Stimulated activated naive CD4-positive, alpha-beta T cell (primary cell): Measurements from ENCODE around the gene AGAP5.
"Not testable (repeated sequence)": the region's sequence is repeated elsewhere in the genome, so short reads cannot be mapped to it uniquely, and the experiment has no call there.

ENCODE experiments used
- DNase-seq, 6 experiments: peaks; one replicate each; lab custom pipeline; 2025; lab: John Stamatoyannopoulos, UW

The AGAP5 gene

DNA sequence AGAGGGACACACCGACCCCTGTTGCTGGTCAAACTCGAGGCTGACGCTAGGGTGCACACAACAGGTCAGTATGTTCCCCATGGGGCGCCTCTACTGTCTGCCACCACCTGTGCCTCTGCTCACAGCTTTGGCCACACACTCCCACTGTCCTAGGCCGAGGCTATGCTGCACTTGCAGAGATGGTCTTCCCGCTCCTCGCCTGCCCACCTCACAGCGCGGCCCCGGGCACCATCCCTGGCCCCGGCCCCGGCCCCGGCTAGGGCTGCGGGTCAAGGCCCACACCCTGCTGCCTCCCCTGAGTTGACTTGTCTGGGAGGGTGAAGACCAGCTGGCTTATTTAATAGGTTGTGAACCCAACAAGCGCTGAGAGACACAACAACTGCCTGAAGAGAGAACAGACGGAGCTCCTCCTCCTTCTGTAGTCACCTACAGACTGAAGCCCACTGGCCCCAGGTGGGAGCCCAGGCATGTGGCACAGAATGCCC lies at the start of gene AGAP5:
AGAP5 (minus strand) TSS at position 435 of the 485 bp plus-strand sequence; CDS start at position 81, 354 bp downstream.
- DNase-seq, result not testable (repeated sequence)

DNA sequence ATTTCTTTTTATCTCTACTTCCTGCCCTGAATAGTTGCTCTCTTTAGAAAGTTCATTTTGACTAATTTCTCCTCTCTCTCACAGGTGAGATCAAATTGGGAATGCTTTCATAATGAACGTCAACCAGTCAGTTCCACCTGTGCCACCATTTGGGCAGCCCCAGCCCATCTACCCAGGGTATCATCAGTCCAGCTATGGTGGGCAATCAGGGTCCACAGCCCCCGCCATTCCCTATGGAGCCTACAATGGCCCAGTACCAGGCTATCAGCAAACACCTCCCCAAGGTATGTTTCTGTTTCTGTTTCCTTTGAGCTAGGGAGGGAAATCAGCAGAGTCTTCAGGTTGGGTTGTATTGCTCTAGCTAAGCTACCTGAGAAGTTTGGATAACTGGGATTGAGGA lies 48.8 kb upstream of the AGAP5 start:
- no peak for DNase-seq

DNA sequence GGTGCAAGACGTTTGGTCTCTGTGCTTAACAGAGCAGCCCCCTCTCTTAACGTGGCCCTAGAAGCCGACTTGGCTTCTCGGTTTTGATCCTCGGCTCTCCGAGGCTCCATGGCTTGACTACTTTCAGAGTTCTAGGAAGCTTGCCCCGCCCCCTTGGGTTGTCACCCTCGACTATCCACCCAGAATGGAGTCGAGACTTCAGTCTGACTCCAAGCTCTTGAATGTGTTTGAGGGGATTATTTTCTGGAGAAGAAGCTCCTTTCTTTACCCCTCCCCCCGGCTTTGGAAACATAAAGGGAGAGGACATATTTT lies 46.7 kb upstream of the AGAP5 start:
- peak in 3 of 6 experiments; percentile 32 to 50 (median 43) for DNase-seq

DNA sequence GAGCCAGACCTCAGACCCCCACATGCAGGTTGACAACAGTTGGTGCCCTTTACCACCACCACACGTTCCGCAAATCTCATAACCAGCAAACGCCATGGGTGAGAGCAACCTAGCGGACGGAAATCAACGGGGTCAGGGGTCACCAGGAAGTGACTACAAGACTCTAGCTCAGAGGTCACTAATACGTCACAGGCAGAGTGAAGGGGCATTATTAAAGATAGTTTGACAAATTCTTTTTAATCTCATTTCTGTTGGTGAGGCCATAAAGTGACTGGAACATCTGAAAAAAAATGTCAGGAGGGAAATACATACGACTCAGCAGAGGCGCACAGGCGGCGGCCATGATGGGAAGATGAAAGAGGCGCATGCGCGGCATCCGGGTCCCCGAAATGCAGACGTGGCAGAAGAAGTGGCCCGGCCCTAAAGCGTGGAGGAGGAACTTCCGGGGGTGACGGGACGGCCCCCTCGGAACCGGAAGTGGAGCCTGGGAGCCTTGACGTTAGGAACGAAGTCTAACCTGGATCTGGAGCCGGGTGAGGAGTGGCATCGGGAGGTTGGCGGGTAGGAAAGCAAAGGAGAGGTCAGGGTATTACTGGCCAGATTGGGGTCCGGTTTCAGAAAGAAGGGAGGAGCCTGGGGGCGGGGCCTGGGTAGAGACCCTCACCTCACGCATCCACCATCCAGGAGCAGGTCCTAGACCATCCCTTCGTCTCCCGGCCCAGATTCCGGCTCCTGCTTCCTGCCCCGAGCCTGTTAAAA lies 46.2 kb upstream of the AGAP5 start, which contains the start of gene SEC24C:
SEC24C (plus strand) TSS at position 468 of the 759 bp plus-strand sequence. CDS start 2,461 bp downstream, outside the sequence.
- DNase-seq, result peak; percentile 87 to 96 (median 94)

DNA sequence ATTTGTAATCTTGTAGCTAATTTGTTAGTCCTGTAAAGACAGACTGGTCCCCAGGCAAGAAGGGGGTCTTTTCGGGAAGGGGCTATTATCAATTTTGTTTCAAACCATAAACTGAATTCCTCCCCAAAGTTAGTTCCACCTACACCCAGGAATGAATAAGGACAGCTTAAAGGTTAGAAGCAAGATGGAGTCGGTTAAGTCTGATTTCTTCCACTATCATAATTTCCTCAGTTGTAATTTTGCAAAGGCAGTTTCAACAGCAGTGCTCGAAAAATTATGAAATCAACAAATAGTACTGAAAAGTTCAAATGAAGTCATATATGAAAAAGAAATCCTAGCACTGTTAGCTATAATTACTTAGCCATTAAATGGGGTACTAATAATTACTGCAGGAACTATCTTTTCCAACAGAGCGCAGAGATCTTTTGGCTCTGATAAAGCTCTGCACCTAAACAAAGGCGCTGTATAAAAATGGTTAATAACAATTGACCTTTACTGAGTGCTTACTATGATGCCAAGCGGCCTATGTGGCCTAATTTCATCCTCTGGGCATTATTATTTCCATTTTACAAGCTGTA lies 45.5 kb upstream of the AGAP5 start:
- no peak for DNase-seq

DNA sequence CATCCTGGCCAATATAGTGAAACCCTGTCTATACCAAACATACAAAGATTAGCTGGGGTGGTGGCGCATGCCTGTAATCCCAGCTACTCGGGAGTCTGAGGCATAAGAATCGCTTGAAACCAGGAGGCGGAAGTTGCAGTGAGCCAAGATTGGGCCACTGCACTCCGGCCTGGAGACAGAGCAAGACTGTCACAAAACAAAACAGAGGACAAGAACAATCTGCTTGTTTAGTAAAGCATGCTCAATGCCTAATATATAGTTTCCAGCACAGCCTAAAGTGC lies 44.5 kb upstream of the AGAP5 start:
- no peak for DNase-seq

DNA sequence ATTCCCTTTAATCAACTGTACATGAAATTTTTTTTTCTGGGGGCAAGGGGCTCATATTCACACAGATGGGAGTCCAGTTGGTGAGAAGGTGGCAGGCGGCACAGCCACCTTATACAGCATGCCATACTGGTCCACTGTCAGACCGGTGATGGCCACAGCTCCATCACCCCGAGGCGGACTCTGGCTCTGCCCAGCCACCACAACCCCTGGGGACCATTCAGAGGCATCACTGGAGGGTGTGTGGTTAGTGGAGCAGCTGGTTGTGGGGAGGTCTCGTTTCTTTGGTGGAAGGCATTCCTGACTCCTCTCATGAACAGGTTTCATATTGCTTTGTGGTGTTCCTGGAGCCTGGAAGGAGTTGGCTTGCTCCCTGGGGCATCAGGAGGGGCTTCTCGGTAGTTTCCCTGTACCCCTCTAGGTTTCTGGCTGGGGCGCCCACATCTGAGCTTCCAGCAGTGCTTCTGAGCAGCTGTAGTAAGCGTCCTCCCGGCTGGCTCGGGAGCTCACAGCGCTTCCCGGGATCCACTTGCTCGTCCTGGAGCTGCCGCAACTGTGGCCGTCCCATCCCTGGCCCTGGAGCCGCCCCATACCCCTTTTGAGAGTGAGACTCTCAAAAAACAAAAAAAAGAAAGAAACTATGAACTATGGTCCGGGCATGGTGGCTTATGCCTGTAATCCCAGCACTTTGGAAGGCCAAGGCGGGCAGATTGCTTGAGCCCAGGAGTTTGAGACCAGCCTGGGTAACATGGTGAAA lies 42.8 kb upstream of the AGAP5 start:
- not testable (repeated sequence) for DNase-seq

DNA sequence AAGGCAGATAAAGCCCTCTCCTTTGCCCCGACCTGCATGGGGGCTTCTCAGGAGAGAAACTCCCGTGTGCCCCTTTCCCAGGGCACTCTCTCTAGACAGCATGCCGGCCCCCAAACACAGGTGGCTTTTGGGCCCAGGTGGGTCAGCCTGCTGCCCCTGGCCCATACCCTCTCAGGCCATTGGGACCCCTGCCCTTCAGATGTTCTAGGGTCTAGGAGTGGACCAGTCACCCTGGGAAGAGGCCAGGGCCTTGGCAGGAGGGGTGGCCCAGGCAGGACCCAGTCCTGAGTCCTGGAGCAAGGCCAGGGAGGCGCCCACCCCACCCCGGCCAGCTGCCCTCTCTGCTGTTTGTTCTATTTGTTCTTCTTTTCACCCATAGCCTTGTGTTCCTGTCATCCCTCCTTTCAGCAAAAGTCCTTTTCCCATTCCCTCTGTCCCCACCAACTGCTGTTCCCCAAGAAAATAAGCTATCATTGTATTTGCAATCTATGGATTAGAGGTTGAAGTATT lies 36.9 kb upstream of the AGAP5 start:
- DNase-seq, result no peak

DNA sequence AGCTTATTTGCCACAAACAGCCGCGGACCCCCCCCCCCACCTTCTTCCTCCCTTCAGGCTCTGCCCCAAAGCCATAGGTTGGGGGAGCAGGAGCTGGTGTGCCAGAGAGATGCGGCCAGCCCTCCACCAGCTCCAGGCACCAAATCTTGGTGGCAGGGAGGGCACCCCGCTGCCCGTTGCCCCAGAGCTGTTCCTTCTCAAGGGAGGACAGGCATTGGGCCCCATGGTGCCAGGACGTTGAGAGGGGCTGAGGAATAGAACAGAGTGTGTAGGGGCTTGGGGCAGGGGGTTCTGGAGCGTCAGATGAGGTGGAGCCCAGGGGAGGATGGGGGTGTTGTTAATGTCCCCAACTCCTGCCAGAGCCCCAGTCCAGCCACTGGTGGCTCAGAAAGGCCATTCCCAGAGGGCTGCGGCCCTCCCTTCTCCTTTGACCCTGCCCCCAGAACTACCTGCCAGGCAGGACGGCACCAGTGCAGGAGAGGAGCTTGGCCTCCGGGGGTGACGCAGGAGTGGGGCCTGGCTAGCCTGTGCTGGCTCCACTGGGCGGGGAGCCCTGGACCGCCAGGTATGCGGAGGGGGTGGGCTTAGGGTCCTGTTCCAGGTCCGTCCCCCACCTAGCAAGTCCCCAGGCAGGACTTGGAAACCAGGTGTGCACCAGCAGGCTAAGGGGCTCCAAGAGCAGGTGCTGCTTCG lies 36.3 kb upstream of the AGAP5 start:
- DNase-seq, result no peak

DNA sequence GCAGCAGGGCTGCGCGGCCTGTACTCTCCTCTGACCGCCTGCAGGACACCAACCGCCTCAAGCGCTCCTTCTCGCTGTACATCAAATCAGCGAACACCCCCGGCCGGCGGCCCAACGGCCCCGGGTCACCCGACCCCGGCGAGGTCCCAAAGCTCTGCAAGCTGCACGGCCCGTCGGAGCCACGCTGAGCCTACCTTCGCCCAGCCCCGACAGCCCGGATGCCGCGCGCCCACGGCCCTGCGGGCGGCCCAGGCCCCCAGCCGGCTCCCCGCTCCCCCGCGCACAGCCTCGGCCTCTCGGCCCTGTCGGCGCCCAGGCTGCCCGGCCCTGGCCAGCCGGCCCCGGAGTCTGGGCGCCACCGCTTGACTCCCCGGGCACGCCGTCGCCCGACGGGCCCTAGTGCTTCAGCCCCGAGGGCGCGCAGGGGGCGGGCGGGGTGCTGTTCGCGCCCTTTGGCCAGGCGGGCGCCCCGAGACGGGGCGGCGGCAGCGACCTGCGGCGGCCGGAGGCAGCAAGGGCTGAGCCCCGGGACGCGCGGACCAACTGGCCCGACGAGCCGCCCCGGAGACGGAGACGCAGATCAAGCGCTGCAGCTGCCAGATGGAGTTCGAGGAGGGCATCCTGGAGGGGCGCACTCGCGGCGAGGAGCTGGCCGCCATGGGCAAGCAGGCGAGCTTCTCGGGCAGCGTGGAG lies 35.2 kb upstream of the AGAP5 start:
- no peak for DNase-seq

DNA sequence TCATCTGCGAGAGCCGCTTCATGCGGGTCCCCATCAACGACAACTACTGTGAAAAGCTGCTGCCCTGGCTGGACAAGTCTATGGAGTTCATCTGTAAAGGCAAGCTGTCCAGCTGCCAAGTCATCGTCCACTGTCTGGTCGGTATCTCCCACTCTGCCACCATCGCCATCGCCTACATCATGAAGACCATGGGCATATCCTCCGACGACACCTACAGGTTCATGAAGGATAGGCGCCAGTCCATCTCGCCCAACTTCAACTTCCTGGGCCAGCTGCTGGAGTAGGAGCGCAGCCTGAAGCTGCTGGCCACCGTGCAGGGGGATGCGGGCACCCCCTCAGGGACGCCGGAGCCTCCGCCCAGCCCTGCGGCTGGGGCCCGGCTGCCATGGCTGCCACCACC lies 34.5 kb upstream of the AGAP5 start:
- no peak for DNase-seq

DNA sequence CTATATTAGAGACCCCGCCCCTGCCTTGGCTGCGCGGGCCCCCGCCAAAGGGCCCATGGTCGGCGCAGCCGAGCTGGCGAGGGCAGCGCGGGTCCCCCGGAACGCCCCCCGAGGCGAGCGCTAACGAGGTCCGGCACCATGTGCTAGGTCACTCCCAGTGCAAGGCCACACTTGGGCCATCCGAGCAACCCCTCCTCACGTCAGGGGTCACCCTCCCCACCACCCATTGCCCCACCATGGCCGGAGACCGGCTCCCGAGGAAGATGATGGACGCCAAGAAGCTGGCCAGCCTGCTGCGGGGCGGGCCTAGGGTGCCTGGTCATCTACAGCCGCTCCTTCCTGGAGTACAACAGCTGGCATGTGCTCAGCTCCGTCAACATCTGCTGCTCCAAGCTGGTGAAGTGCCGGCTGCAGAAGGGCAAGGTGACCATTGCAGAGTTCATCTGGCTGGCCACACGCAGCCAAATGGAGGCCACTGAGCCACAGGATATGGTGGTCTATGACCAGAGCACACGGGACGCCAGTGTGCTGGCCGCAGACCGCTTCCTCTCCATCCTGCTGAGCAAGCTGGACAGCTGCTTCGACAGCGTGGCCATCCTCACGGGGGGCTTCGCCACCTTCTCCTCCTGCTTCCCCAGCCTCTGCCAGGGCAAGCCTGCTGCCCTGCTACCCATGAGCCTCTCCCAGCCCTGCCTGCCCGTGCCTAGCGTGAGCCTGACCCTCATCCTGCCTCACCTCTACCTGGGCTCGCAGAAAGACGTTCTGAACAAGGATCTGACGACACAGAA lies 33.9 kb upstream of the AGAP5 start:
- no peak for DNase-seq

DNA sequence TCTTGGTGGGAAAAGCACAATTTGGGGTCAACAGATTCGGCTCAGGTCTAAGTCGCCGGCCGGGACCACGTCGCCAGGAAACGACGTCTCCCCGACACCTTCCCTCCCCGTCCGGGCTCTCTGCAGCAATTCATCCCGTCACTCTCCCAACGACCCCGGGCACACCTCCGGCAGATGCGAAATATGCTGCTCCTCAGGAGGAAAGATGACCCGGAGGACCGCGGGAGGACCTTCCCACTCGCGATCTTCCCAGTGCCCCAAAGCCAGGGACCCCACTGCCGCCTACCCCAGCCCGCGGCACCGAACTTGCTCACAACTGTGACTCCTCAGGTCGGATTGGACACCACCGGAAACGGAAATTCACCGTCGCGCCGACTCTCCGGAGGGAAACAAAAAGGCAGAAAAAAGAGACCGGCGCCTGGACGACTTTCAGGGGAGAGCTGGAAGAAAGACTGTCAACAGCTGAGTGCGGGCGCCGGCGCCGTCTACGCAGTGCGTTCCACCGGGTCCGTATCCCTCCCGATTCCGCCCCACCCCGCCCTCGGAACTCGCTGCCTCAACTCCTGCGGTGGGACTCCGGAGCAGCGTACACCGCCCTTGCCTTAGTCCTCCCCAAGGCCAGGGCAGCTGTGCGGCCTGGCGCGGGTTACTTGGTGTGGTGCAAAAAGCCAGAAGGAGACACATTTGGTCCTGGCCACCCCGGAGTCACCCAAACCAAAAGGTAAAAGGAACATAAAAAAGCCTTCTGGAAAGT lies 32.4 kb upstream of the AGAP5 start:
- peak; percentile 79 to 91 (median 86) for DNase-seq

DNA sequence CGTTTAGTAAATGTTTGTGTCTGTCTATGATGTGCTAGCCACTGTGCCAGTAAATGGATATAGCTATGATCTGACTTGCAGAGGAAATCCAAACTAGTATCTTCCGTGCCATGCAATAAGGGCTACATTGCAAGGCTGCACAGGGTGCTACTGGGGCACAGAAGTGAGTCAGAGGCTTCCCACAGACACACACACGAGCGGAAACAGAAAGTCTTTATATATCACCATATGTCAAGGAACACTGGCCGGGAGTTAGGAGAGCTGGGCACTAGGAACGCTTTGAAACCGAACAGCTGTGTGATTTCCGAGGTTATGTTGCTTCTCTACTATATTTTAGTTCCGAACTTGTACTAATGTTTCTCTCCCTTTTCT lies 31.9 kb upstream of the AGAP5 start:
- peak in 1 of 6 experiments; percentile 40 for DNase-seq

DNA sequence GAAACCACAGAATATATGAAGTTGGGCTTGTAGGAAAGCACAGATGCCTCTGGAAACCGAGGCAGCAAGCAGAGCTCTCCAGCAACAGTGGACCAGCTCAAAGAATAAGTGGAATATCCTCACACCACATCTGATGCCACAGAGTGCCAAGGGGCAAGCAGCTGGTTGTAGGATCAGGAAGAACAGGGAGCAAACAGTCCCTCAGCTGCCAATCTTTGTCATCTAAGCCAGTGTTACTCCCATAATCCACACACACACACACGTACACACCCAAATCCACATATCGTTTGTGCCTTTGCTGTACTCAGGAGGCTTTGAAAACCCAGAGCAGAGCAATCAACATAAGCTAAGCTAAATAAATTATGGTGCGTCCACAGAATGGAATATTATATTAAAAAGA lies 25.6 kb upstream of the AGAP5 start:
- DNase-seq, result no peak

DNA sequence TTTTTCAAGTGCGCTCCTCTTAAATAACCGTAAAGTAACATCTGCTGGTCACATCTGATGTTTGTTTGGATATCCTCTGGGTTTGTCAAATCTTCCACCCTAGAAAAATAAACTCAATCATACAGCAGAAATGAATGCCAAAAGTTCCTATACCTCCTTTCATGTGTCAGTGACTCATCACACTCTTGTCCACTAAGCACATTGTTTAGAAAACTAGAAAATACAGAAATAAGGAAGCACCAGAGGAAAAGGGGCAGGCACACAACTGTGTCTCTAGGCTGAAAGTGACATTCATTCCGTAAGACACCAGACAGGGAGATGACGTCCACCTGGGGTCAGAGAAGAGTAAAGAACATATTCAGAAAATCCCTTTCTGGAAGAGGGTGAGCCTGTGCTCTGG lies 22.7 kb upstream of the AGAP5 start:
- DNase-seq, result not testable (repeated sequence)

DNA sequence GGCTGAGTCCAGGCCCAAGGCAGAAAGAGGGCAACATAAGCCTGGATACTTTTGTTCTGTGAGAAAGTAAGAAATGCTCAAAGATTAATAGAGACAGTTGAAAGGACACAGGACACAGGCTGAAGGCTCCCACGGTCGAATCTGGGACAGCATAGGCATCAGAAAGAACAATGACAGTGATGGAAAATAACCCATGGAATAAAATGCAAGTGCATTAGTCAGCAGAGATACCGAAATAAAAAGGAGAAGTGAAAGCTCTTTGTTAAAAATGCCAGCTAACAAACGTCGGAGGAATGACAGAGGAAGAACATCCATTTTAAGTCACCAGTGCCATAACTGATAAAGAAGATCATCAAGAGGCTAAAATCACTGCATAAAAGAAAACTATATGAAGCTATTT lies 19.6 kb upstream of the AGAP5 start:
- DNase-seq, result no peak

DNA sequence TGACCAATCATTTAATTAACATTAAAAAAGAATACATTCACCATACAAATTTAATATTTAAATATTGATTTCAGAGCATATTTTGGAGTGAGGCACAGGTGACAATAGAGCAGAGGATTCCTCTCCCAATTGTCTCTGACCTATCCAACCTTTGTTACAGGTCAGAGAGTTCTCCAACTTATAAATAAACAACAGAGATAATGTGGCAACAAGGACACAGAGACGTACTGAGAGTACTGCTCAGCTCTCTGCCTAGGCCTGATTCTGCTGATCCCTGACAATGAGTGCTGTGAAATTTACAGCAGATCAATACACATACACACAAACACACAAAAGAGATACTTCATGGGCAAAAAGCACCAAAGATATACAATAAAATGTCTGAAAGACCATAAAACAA lies 18.3 kb upstream of the AGAP5 start:
- no peak for DNase-seq

DNA sequence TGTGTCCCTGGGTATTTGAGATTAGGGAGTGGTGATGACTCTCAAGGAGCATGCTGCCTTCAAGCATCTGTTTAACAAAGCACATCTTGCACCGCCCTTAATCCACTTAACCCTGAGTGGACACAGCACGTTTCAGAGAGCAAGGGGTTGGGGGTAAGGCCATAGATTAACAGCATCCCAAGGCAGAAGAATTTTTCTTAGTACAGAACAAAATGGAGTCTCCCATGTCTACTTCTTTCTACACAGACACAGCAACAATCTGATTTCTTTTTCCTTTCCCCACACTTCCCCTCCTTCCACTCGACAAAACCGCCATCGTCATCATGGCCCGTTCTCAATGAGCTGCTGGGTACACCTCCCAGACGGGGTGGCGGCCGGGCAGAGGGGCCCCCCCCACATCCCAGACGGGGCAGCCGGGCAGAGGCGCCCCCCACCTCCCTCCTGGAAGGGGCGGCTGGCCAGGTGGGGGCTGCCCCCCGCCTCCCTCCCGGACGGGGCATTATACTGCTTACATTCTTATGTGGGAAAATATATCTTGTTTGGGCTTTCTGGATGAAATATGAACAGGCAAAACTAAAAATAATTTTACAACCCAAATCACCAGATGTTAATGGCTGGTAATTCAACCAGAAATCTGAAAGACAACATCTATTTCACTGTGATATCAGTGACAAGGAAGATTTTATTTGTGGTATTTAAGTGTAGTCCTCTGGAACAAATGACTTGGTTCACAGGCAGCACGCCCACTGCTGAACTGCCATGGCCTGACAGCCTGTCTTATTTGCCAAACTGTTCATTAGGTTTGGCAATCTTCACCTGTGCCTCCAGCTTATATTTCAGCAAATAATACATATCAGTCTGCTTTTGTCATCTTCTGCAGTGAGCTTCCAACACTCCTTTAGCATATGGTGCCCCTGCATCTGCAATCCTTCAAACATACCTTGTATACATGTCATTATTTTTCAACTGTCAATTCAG lies 17.6 kb upstream of the AGAP5 start:
- not testable (repeated sequence) for DNase-seq
